A549 (cell line): ENCODE measurements around the gene TOMM6. TPM values are rescaled to one million over a fixed set of nuclear protein-coding genes. Genes with fewer than 3 reads are reported as not detected.

ENCODE experiments used
- ATAC-seq, 2 experiments: fragments of 200-7000 bp in 1 of 2; fragments of >200 bp in 1 of 2; cut with Nextera tagmentation in 1 of 2; cut with Tn5 transposase in 1 of 2; 3 replicates each; pipeline versions ENCODE4 v1.8.0 to v1.9.1; 2018 to 2020; ENCODE audit warnings: mild to moderate bottlenecking in 1 of 2, moderate library complexity in 1 of 2
- CTCF ChIA-PET: fragments of 300-600 bp; sonication (Branson Sonifier 250); formaldehyde crosslinking; extraction: SDS; loops from one replicate; lab custom pipeline; 2021; ENCODE audit warnings: antibody characterized with exemption, inconsistent platforms; lab: Yijun Ruan, JAX
- POLR2A ChIA-PET: fragments of 350-600 bp; formaldehyde crosslinking; extraction: SDS; loops from one replicate; lab custom pipeline; 2021; ENCODE audit warnings: antibody characterized with exemption, inconsistent platforms; lab: Yijun Ruan, JAX
- DNase-seq, 2 experiments: peaks; one replicate each; pipeline versions ENCODE4 v3.0.0 to v3.0.0-alpha.2; 2011 to 2016; ENCODE audit warnings: low read depth in 1 of 2, low spot score in 1 of 2
- FAIRE-seq: peaks from 2 replicates; lab custom pipeline; 2011; peaks lifted over from hg19 to GRCh38; lab: Jason Lieb, UNC
- H3K27ac ChIP-seq, 2 experiments: fragments of >200 bp; sonication (Bioruptor Twin); formaldehyde crosslinking; 3 replicates each; pipeline ENCODE4 v1.5.1; 2016 to 2017
- H3K4me1 ChIP-seq: fragments of >200 bp; sonication (Bioruptor Twin); formaldehyde crosslinking; 3 replicates; pipeline ENCODE4 v1.6.1; 2016
- H3K4me2 ChIP-seq: fragments of >200 bp; sonication (Bioruptor Twin); formaldehyde crosslinking; 3 replicates; pipeline ENCODE4 v1.6.1; 2016
- H3K4me3 ChIP-seq: fragments of >200 bp; sonication (Bioruptor Twin); formaldehyde crosslinking; 3 replicates; pipeline ENCODE4 v1.5.1; 2016
- H3K9me3 ChIP-seq: fragments of >200 bp; sonication (Bioruptor Twin); formaldehyde crosslinking; 3 replicates; pipeline ENCODE4 v1.6.1; 2016
- BCL3 ChIP-seq: fragments of >200 bp; sonication (Bioruptor Twin); formaldehyde crosslinking; IDR thresholded peaks from 3 replicates; pipeline ENCODE4 v1.6.1; 2016
- BHLHE40 ChIP-seq: IDR thresholded peaks from 2 replicates; pipeline ENCODE4 v1.6.1; 2012; ENCODE audit warnings: low read depth, low read length, inconsistent platforms
- CBX2 ChIP-seq: fragments of 200-600 bp; sonication (generic); IDR thresholded peaks from 2 replicates; pipeline ENCODE4 v1.6.1; 2016; ENCODE audit warnings: low read depth, mild to moderate bottlenecking, borderline replicate concordance
- CHD2 ChIP-seq: fragments of 150-350 bp; IDR thresholded peaks from 2 replicates; pipeline ENCODE4 v1.6.1; 2014; ENCODE audit warnings: low read length; ENCODE audit not compliant: partially characterized antibody
- EHF ChIP-seq: fragments of 250-450 bp; sonication (Bioruptor Pico); IDR thresholded peaks from 2 replicates; pipeline ENCODE4 v1.5.0; 2020; ENCODE audit warnings: mild to moderate bottlenecking
- EP300 ChIP-seq, 2 experiments: fragments of >200 bp; sonication (Bioruptor Twin); formaldehyde crosslinking; IDR thresholded peaks; 2 replicates in 1 of 2; 3 replicates in 1 of 2; pipeline ENCODE4 v1.6.1; 2016 to 2017
- ESRRA ChIP-seq: fragments of 150-350 bp; IDR thresholded peaks from 2 replicates; pipeline ENCODE4 v1.6.1; 2014; ENCODE audit warnings: mild to moderate bottlenecking, low read length, borderline replicate concordance
- FOSL2 ChIP-seq, 2 experiments: fragments of 450-650 bp in 1 of 2; fragments of >200 bp in 1 of 2; sonication (Bioruptor Twin) in 1 of 2; formaldehyde crosslinking; IDR thresholded peaks; 2 replicates each; pipeline versions ENCODE4 v1.5.0 to v1.6.1; 2016 to 2020; ENCODE audit warnings: mild to moderate bottlenecking in 1 of 2, moderate library complexity in 1 of 2
- GATA3 ChIP-seq: IDR thresholded peaks from 2 replicates; pipeline ENCODE4 v1.6.1; 2012; ENCODE audit warnings: borderline replicate concordance
- HEYL ChIP-seq: fragments of 250-450 bp; sonication (Bioruptor Pico); IDR thresholded peaks from 2 replicates; pipeline ENCODE4 v1.8.0; 2021; ENCODE audit warnings: mild to moderate bottlenecking, moderate library complexity
- HMGXB4 ChIP-seq: fragments of 250-450 bp; sonication (Bioruptor Pico); IDR thresholded peaks from 2 replicates; pipeline ENCODE4 v1.5.0; 2021; ENCODE audit warnings: mild to moderate bottlenecking, moderate library complexity, borderline replicate concordance
- HOXA7 ChIP-seq: fragments of 250-450 bp; sonication (Bioruptor Pico); IDR thresholded peaks from 2 replicates; pipeline ENCODE4 v1.5.0; 2020; ENCODE audit warnings: mild to moderate bottlenecking, moderate library complexity
- HOXB13 ChIP-seq: fragments of 250-450 bp; sonication (Bioruptor Pico); IDR thresholded peaks from 2 replicates; pipeline ENCODE4 v1.5.0; 2020; ENCODE audit warnings: low read depth, mild to moderate bottlenecking, moderate library complexity
- JUNB ChIP-seq: fragments of >200 bp; sonication (Bioruptor Twin); formaldehyde crosslinking; IDR thresholded peaks from 2 replicates; pipeline ENCODE4 v1.6.1; 2016
- KDM5A ChIP-seq: fragments of 200-600 bp; sonication (generic); IDR thresholded peaks from 2 replicates; pipeline ENCODE4 v1.6.1; 2016; ENCODE audit warnings: antibody characterized with exemption, mild to moderate bottlenecking
- MAFK ChIP-seq: fragments of 450-650 bp; IDR thresholded peaks from 2 replicates; pipeline ENCODE4 v1.6.1; 2014; ENCODE audit not compliant: partially characterized antibody
- NFE2L2 ChIP-seq: fragments of 150-350 bp; conservative IDR thresholded peaks from 2 replicates; pipeline ENCODE4 v1.6.1; 2014; ENCODE audit warnings: low read length
- NR3C1 ChIP-seq: fragments of >200 bp; sonication (Bioruptor Twin); formaldehyde crosslinking; IDR thresholded peaks from 3 replicates; pipeline ENCODE4 v1.6.1; 2017
- POLR2A ChIP-seq: IDR thresholded peaks from 2 replicates; pipeline ENCODE4 v1.6.1; 2012; ENCODE audit warnings: mild to moderate bottlenecking, low read length
- RAD21 ChIP-seq, 2 experiments: fragments of >200 bp in 1 of 2; sonication (Bioruptor Twin) in 1 of 2; formaldehyde crosslinking in 1 of 2; IDR thresholded peaks in 1 of 2; conservative IDR thresholded peaks in 1 of 2; 2 replicates in 1 of 2; 3 replicates in 1 of 2; pipeline ENCODE4 v1.6.1; 2012 to 2018; ENCODE audit warnings: inconsistent platforms in 1 of 2
- RCOR1 ChIP-seq: fragments of 150-350 bp; IDR thresholded peaks from 2 replicates; pipeline ENCODE4 v1.6.1; 2014; ENCODE audit warnings: antibody characterized with exemption, low read length, low read depth
- RFX5 ChIP-seq: fragments of 450-650 bp; IDR thresholded peaks from 2 replicates; pipeline ENCODE4 v1.7.1; 2014; ENCODE audit warnings: antibody characterized with exemption, mild to moderate bottlenecking, moderate library complexity
- RNF2 ChIP-seq: fragments of 200-600 bp; sonication (generic); IDR thresholded peaks from 2 replicates; pipeline ENCODE4 v1.6.1; 2016; ENCODE audit warnings: low read depth, mild to moderate bottlenecking, antibody characterized with exemption, moderate library complexity, borderline replicate concordance
- SMC3 ChIP-seq: fragments of >200 bp; sonication (Bioruptor Twin); formaldehyde crosslinking; IDR thresholded peaks from 3 replicates; pipeline ENCODE4 v1.6.1; 2018; ENCODE audit warnings: inconsistent platforms
- WGBS: methylation state at CpG from one replicate; pipeline ENCODE4 v1.1.6; 2017; ENCODE audit errors: missing lambda C conversion rate; 5-methylcytosine and 5-hydroxymethylcytosine counted together
- polyA plus RNA-seq, 4 experiments: library from polyadenylated mRNA; depleted of rRNA in 3 of 4; stranded (reverse); fragments of >200 nt; fragmentation: RNase III in 1 of 4; extraction: RNeasy Plus Mini Kit Qiagen cat#74134 plus additional on column Dnase treatment in 1 of 4; gene quantifications; 2 replicates in 3 of 4; 3 replicates in 1 of 4; pipeline ENCODE4 v1.2.3, GENCODE V29; 2011 to 2017
- TF ChIP-seq, protein P1 (sequence below): IDR thresholded peaks from 2 replicates; pipeline ENCODE4 v1.6.1; 2012
- TF ChIP-seq, protein P2 (sequence below): fragments of 200-600 bp; sonication (generic); IDR thresholded peaks from 2 replicates; pipeline ENCODE4 v1.6.1; 2016; ENCODE audit warnings: antibody characterized with exemption, mild to moderate bottlenecking, moderate library complexity
- TF ChIP-seq, protein P3 (sequence below): IDR thresholded peaks from 2 replicates; pipeline ENCODE4 v1.6.1; 2012

Gene TOMM6
- polyA plus RNA-seq, 2 of the 4 experiments (the other 2 are of a cell fraction), result 217 to 254 TPM

DNA sequence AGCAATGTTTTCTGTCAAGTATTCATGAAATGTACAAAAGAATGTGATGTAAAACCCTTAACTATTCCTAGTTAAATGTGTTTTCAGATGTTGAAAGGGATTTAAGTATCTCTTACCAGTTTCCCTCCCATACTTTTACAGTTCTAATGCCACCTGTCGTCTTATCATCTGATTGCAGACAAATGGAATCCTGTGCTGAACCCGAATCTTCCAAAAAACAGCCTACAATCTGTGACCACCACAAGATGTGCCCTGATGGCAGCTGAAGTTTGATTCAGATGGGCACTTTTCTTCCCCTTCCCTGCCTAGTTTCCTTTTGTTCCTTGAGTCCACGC lies 1.9 kb downstream of the TOMM6 start:
- ChIA-PET CTCF (interaction anchor here (4.2 to 8.9 kb wide), 3 partner anchors 11 to 255 kb away, joined by 22 to 111 read pairs (median 33); partner anchors contain the start of genes BYSL and MED20), POLR2A (interaction anchor here (0.6 kb wide), 1 partner anchor 146 kb away, joined by 8 read pairs; no protein-coding TSS in a partner anchor)
- ATAC-seq, result no peak
- H3K4me3 ChIP-seq, result no peak overlapping the region
- DNase-seq, result no peak
- peaks cover 14% of the 10 kb centered on the region for H3K4me1 ChIP-seq
- H3K27ac ChIP-seq, result no peak overlapping the region
- peak overlapping the region; percentile 67; the same call in 2 of the 3 replicates for H3K4me2 ChIP-seq
- H3K9me3 ChIP-seq, result no peaks in the 10 kb centered on the region
- 79% methylated on average over 3 of the region's 3 CpGs for WGBS
- FAIRE-seq, result no peak
- no peak for TF ChIP-seq HOXB13
- no peak for TF ChIP-seq BCL3
- no peak for TF ChIP-seq KDM5A
- no peak for TF ChIP-seq CHD2
- TF ChIP-seq HEYL, result no peak
- no peak for TF ChIP-seq NR3C1
- TF ChIP-seq EP300 (IDR thresholded peaks at IDR 0.05), result no peak
- TF ChIP-seq ESRRA, result no peak
- TF ChIP-seq HMGXB4, result no peak
- no peak for TF ChIP-seq CBX2
- no peak for TF ChIP-seq RFX5
- TF ChIP-seq JUNB, result no peak
- no peak for TF ChIP-seq RCOR1
- no peak for TF ChIP-seq FOSL2 (IDR thresholded peaks at IDR 0.05)
- no peak for TF ChIP-seq FOSL2 (CRISPR knock-in tag; IDR thresholded peaks at IDR 0.05)
- TF ChIP-seq, protein P1, sequence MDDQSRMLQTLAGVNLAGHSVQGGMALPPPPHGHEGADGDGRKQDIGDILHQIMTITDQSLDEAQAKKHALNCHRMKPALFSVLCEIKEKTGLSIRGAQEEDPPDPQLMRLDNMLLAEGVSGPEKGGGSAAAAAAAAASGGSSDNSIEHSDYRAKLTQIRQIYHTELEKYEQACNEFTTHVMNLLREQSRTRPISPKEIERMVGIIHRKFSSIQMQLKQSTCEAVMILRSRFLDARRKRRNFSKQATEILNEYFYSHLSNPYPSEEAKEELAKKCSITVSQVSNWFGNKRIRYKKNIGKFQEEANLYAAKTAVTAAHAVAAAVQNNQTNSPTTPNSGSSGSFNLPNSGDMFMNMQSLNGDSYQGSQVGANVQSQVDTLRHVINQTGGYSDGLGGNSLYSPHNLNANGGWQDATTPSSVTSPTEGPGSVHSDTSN, result no peak
- TF ChIP-seq GATA3, result no peak
- TF ChIP-seq NFE2L2, result no peak

- ATAC-seq, result no peak
- H3K4me3 ChIP-seq, result no peak overlapping the region
- no peak for FAIRE-seq
- TF ChIP-seq, protein P2, sequence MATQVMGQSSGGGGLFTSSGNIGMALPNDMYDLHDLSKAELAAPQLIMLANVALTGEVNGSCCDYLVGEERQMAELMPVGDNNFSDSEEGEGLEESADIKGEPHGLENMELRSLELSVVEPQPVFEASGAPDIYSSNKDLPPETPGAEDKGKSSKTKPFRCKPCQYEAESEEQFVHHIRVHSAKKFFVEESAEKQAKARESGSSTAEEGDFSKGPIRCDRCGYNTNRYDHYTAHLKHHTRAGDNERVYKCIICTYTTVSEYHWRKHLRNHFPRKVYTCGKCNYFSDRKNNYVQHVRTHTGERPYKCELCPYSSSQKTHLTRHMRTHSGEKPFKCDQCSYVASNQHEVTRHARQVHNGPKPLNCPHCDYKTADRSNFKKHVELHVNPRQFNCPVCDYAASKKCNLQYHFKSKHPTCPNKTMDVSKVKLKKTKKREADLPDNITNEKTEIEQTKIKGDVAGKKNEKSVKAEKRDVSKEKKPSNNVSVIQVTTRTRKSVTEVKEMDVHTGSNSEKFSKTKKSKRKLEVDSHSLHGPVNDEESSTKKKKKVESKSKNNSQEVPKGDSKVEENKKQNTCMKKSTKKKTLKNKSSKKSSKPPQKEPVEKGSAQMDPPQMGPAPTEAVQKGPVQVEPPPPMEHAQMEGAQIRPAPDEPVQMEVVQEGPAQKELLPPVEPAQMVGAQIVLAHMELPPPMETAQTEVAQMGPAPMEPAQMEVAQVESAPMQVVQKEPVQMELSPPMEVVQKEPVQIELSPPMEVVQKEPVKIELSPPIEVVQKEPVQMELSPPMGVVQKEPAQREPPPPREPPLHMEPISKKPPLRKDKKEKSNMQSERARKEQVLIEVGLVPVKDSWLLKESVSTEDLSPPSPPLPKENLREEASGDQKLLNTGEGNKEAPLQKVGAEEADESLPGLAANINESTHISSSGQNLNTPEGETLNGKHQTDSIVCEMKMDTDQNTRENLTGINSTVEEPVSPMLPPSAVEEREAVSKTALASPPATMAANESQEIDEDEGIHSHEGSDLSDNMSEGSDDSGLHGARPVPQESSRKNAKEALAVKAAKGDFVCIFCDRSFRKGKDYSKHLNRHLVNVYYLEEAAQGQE, result no peak
- TF ChIP-seq, protein P3, sequence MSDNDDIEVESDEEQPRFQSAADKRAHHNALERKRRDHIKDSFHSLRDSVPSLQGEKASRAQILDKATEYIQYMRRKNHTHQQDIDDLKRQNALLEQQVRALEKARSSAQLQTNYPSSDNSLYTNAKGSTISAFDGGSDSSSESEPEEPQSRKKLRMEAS, result no peak
- no peak for TF ChIP-seq NFE2L2
- TF ChIP-seq CBX2, result no peak
- no peak for TF ChIP-seq EHF
- no peak for TF ChIP-seq HOXA7 (CRISPR knock-in tag)
- no peak for TF ChIP-seq MAFK
- no peak for TF ChIP-seq KDM5A
- no peak for TF ChIP-seq POLR2A
- no peak for TF ChIP-seq BHLHE40
- no peak for TF ChIP-seq RAD21 (conservative IDR thresholded peaks at IDR 0.05 in 1 of 2, IDR thresholded peaks at IDR 0.05 in 1 of 2)
- no peak for TF ChIP-seq ESRRA
- TF ChIP-seq JUNB, result no peak
- TF ChIP-seq EP300 (IDR thresholded peaks at IDR 0.05), result no peak
- no peak for TF ChIP-seq SMC3
- no peak for TF ChIP-seq RNF2
- DNase-seq, result no peak
- H3K4me2 ChIP-seq, result no peak overlapping the region
- ChIA-PET POLR2A (interaction anchor here (0.6 kb wide), 1 partner anchor 146 kb away, joined by 8 read pairs; no protein-coding TSS in a partner anchor), CTCF (interaction anchor here (4.9 kb wide), 1 partner anchor 10 kb away, joined by 33 read pairs; no protein-coding TSS in a partner anchor)
- peaks cover 14% of the 10 kb centered on the region for H3K4me1 ChIP-seq
- WGBS, result 100% methylated on average over 1 of the region's 1 CpG
- H3K27ac ChIP-seq, result no peak overlapping the region
- no peaks in the 10 kb centered on the region for H3K9me3 ChIP-seq
Measured at GRCh38 chr6:41790045-41790444, 2.6 kb downstream of the TOMM6 start.
